OCI-LY3 (cell line): Measurements from ENCODE around the gene SDK2.

Experiments
- H2AFZ ChIP-seq: fragments of 200-600, 300-600 bp; shearing (Covaris generic); 2 replicates; pipeline ENCODE4 v1.6.0; 2014; ENCODE audit warnings: antibody characterized with exemption, low read depth, low read length
- H3K27ac ChIP-seq: fragments of 200-600, 300-600 bp; sonication (generic); 2 replicates; pipeline ENCODE4 v1.5.1; 2014; ENCODE audit warnings: mild to moderate bottlenecking, low read length, moderate library complexity, mixed read lengths
- H3K27me3 ChIP-seq: fragments of 200-600, 300-600 bp; sonication (generic); 2 replicates; pipeline ENCODE4 v1.6.1; 2014; ENCODE audit warnings: low read depth, low read length, mixed read lengths
- H3K36me3 ChIP-seq: fragments of 200-600, 300-600 bp; sonication (generic); replicated peaks from 2 replicates; pipeline ENCODE3; 2014; ENCODE audit warnings: low read depth, low read length, mixed read lengths
- H3K4me1 ChIP-seq: fragments of 300-600, 200-600 bp; sonication (generic); 2 replicates; pipeline ENCODE4 v1.6.1; 2014; ENCODE audit warnings: low read length, mixed read lengths
- H3K4me2 ChIP-seq: fragments of 200-600, 300-600 bp; sonication (generic); 2 replicates; pipeline ENCODE4 v1.6.1; 2014; ENCODE audit warnings: low read length, mixed read lengths
- H3K4me3 ChIP-seq: fragments of 300-600, 200-600 bp; sonication (generic); 2 replicates; pipeline ENCODE4 v1.5.1; 2014; ENCODE audit warnings: antibody characterized with exemption, mild to moderate bottlenecking, low read length, moderate library complexity
- H3K79me2 ChIP-seq: fragments of 300-600, 200-600 bp; shearing (Covaris generic); 2 replicates; pipeline ENCODE4 v1.6.1; 2014; ENCODE audit warnings: mild to moderate bottlenecking, low read length, mixed read lengths
- H3K9ac ChIP-seq: fragments of 300-600, 200-600 bp; shearing (Covaris generic); 2 replicates; pipeline ENCODE4 v1.6.0; 2014; ENCODE audit warnings: mild to moderate bottlenecking, low read length, moderate library complexity
- H3K9me3 ChIP-seq: fragments of 200-600, 300-600 bp; shearing (Covaris generic); 2 replicates; pipeline ENCODE4 v1.6.1; 2014; ENCODE audit warnings: low read length, mixed read lengths; ENCODE audit not compliant: insufficient read depth
- H4K20me1 ChIP-seq: fragments of 200-600, 300-600 bp; sonication (generic); 2 replicates; pipeline ENCODE4 v1.6.1; 2016; ENCODE audit warnings: low read length, mixed read lengths; ENCODE audit not compliant: insufficient read depth
- CTCF ChIP-seq: fragments of 200-600, 300-600 bp; sonication (generic); IDR thresholded peaks from 2 replicates; pipeline ENCODE4 v1.5.1; 2014; ENCODE audit warnings: antibody characterized with exemption, low read length, low read depth
- EZH2phosphoT487 ChIP-seq: fragments of 200-600 bp; shearing (Covaris generic); IDR thresholded peaks from 2 replicates; pipeline ENCODE4 v1.6.1; 2018; ENCODE audit warnings: antibody characterized with exemption, mixed run types, low read depth

SDK2 gene

DNA sequence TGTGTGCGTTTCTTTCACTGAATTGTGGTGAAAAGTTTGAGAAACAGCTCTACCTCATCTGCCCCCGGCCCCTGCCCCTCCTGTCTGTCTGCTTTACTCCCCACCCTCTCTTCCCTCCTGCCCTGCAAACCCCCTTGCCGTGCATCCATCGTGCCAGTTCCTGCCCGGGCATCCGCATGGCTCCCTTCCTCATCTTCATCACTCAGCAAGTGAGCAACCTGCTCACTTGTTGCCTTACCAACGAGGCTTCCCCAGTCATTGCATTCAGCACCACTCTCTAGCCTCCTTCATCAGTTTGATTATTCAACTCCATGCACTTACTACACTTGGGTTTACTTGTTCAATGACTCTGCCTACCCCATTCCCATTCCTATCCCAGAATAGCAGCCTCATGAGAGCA, 34.8 kb upstream of the SDK2 start:
- Histone ChIP-seq H3K9ac (no peak overlapping the region), H4K20me1 (no peaks in the 10 kb centered on the region), H3K27me3 (no peaks in the 10 kb centered on the region), H2AFZ (no peak overlapping the region), H3K4me3 (no peak overlapping the region), H3K36me3 (no peaks in the 10 kb centered on the region), H3K27ac (no peak overlapping the region), H3K4me2 (no peak overlapping the region), H3K79me2 (no peaks in the 10 kb centered on the region), H3K9me3 (no peaks in the 10 kb centered on the region), H3K4me1 (no peaks in the 10 kb centered on the region)
- no peak for TF ChIP-seq EZH2phosphoT487
- no peak for TF ChIP-seq CTCF

- no peak overlapping the region for H3K9ac ChIP-seq
- no peaks in the 10 kb centered on the region for H3K9me3 ChIP-seq
- H3K4me2 ChIP-seq: no peak overlapping the region
- no peak for TF ChIP-seq EZH2phosphoT487
- TF ChIP-seq CTCF: no peak
- H3K4me3 ChIP-seq: no peak overlapping the region
- no peaks in the 10 kb centered on the region for H4K20me1 ChIP-seq
- no peaks in the 10 kb centered on the region for H3K36me3 ChIP-seq
- H3K27me3 ChIP-seq: 0 out of 2 replicates have a peak, but pooled peaks cover 5% of the 10 kb centered on the region
- H3K79me2 ChIP-seq: no peaks in the 10 kb centered on the region
- H3K4me1 ChIP-seq: no peaks in the 10 kb centered on the region
- no peak overlapping the region for H3K27ac ChIP-seq
- H2AFZ ChIP-seq: no peak overlapping the region
Observed at GRCh38 chr17:73669771-73670170, 25.5 kb upstream of the SDK2 start.

- H3K4me1 ChIP-seq: no peaks in the 10 kb centered on the region
- no peak overlapping the region for H3K4me3 ChIP-seq
- peaks cover 11% of the 10 kb centered on the region for H3K27me3 ChIP-seq
- no peak overlapping the region for H3K9ac ChIP-seq
- H3K9me3 ChIP-seq: no peaks in the 10 kb centered on the region
- no peak overlapping the region for H3K27ac ChIP-seq
- no peak overlapping the region for H3K4me2 ChIP-seq
- no peak for TF ChIP-seq CTCF
- TF ChIP-seq EZH2phosphoT487: no peak
- H4K20me1 ChIP-seq: no peaks in the 10 kb centered on the region
- H3K79me2 ChIP-seq: no peaks in the 10 kb centered on the region
- H3K36me3 ChIP-seq: no peaks in the 10 kb centered on the region
- H2AFZ ChIP-seq: no peak overlapping the region
Observed at GRCh38 chr17:73667181-73667959, 23.1 kb upstream of the SDK2 start.

DNA sequence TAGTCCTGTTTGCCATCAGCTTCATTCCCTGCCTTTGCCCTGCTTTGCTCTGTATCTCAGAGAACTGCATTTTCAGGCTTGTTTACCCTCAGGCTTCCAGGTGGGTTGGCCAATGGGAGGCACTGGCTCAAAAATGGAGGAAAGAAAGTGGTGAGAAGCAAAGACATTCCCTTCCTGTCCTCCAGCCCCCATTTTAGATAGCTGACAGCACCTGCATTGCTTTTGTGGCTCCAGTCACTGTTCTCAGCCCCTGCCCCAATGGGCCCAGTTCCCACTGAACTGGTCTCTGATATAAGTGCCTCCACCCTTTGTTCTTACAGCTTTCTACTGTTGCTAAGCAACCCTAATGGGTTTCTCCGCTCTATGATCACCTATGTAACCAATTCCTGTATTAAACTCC, 19.4 kb upstream of the SDK2 start:
- H2AFZ ChIP-seq: no peak overlapping the region
- H3K27ac ChIP-seq: no peak overlapping the region
- no peaks in the 10 kb centered on the region for H3K4me1 ChIP-seq
- TF ChIP-seq CTCF: no peak
- no peak for TF ChIP-seq EZH2phosphoT487
- no peaks in the 10 kb centered on the region for H4K20me1 ChIP-seq
- no peaks in the 10 kb centered on the region for H3K79me2 ChIP-seq
- H3K9ac ChIP-seq: no peak overlapping the region
- H3K4me2 ChIP-seq: no peak overlapping the region
- peaks cover 17% of the 10 kb centered on the region for H3K27me3 ChIP-seq
- no peak overlapping the region for H3K4me3 ChIP-seq
- no peaks in the 10 kb centered on the region for H3K9me3 ChIP-seq
- no peaks in the 10 kb centered on the region for H3K36me3 ChIP-seq
